GM12865 (cell line): ENCODE data around the gene CNTNAP2.

Experiments
- DNase-seq: peaks from one replicate; pipeline ENCODE4 v3.0.0; 2010; ENCODE audit warnings: low read depth
- H3K4me3 ChIP-seq: 2 replicates; pipeline ENCODE4 v1.5.1; 2011; ENCODE audit warnings: mild to moderate bottlenecking, low read depth, low read length, control low read depth
- CTCF ChIP-seq: IDR thresholded peaks from 2 replicates; pipeline ENCODE4 v1.5.1; 2011; ENCODE audit warnings: low read length, control low read depth, low read depth, inconsistent platforms; ENCODE audit not compliant: insufficient read depth; ENCODE audit errors: missing control alignments

Gene CNTNAP2

GRCh38 chr7:146548816-146549215 lies 432.2 kb downstream of the CNTNAP2 start:
- no peak for TF ChIP-seq CTCF
- H3K4me3 ChIP-seq: no peak overlapping the region
- DNase-seq: no peak

GRCh38 chr7:146554556-146554955 lies 438.0 kb downstream of the CNTNAP2 start:
- no peak overlapping the region for H3K4me3 ChIP-seq
- no peak for TF ChIP-seq CTCF
- DNase-seq: no peak

GRCh38 chr7:146557971-146558469 lies 441.4 kb downstream of the CNTNAP2 start:
- DNase-seq: no peak
- TF ChIP-seq CTCF: no peak
- no peak overlapping the region for H3K4me3 ChIP-seq

- no peak for DNase-seq
Measured at GRCh38 chr7:146565872-146566271, 449.3 kb downstream of the CNTNAP2 start.

GRCh38 chr7:146575903-146576302 lies 459.3 kb downstream of the CNTNAP2 start:
- H3K4me3 ChIP-seq: no peak overlapping the region
- no peak for TF ChIP-seq CTCF
- DNase-seq: no peak

More at GRCh38 chr7:146565872-146566271, 449.3 kb downstream of the CNTNAP2 start:
- TF ChIP-seq CTCF: no peak
- H3K4me3 ChIP-seq: no peak overlapping the region

- no peak for DNase-seq
- H3K4me3 ChIP-seq: no peak overlapping the region
- TF ChIP-seq CTCF: no peak
Measured at GRCh38 chr7:146591976-146592375, 475.4 kb downstream of the CNTNAP2 start.

GRCh38 chr7:146606628-146607027 lies 490.0 kb downstream of the CNTNAP2 start:
- no peak overlapping the region for H3K4me3 ChIP-seq
- no peak for DNase-seq
- TF ChIP-seq CTCF: no peak
